ENCODE measurements around the gene DNAAF3. TPM values are rescaled to one million over a fixed set of nuclear protein-coding genes. Genes with fewer than 3 reads are reported as not detected.
"Not testable (repeated sequence)": the region's sequence is repeated elsewhere in the genome, so short reads cannot be mapped to it uniquely, and the experiment has no call there.

DNAAF3 gene
- total RNA-seq, 2 donors from 2014 or later, result 0.79 to 2.6 TPM

GRCh38 chr19:55157064-55157908 is 9.1 kb downstream of the DNAAF3 start, which contains the start of gene TNNI3:
Gene TNNI3 (minus strand): TSS chr19:55157732. CDS start chr19:55157589, 143 bp downstream.
- ATAC-seq (no peak), DNase-seq (no peak)
- intact Hi-C loops (cut with DNase I, micrococcal nuclease), result no loop called here

GRCh38 chr19:55156202-55157063 is 10.0 kb downstream of the DNAAF3 start:
- ATAC-seq (peak; percentile 72), DNase-seq (peak; percentile 70 to 84)
- intact Hi-C loops (cut with DNase I, micrococcal nuclease), result no loop called here

- ATAC-seq; intact Hi-C loops (cut with DNase I, micrococcal nuclease); DNase-seq: not testable (repeated sequence)
These were observed 10.6 kb downstream of the DNAAF3 start for GRCh38 chr19:55155784-55156183.

GRCh38 chr19:55153652-55154264 is 12.7 kb downstream of the DNAAF3 start:
- no peak for ATAC-seq
- intact Hi-C loops (cut with DNase I, micrococcal nuclease), result no loop called here

GRCh38 chr19:55152017-55152416 is 14.4 kb downstream of the DNAAF3 start:
- no peak for ATAC-seq
- DNase-seq, result no peak
- intact Hi-C loops (cut with DNase I, micrococcal nuclease), result no loop called here

More at GRCh38 chr19:55153652-55154264, 12.7 kb downstream of the DNAAF3 start:
- no peak for DNase-seq

GRCh38 chr19:55149078-55150003 is 17.1 kb downstream of the DNAAF3 start, which contains the start of gene TNNT1:
Gene TNNT1 (minus strand): TSS chr19:55149206. CDS start chr19:55147157, 2,049 bp downstream.
- intact Hi-C loops (cut with DNase I, micrococcal nuclease), result no loop called here
- DNase-seq, result no peak

GRCh38 chr19:55147545-55148251 is 18.7 kb downstream of the DNAAF3 start:
- ATAC-seq (no peak), DNase-seq (no peak)
- intact Hi-C loops (cut with DNase I, micrococcal nuclease), result no loop called here

More at GRCh38 chr19:55149078-55150003, 17.1 kb downstream of the DNAAF3 start, which contains the start of gene TNNT1:
- ATAC-seq, result no peak

GRCh38 chr19:55146705-55147273 is 19.6 kb downstream of the DNAAF3 start:
- ATAC-seq, result peak; percentile 87
- peak in 1 of 2 donors; percentile 22 for DNase-seq
- intact Hi-C loops (cut with DNase I, micrococcal nuclease), result no loop called here

- intact Hi-C loops (cut with DNase I, micrococcal nuclease), result no loop called here
- peak; percentile 41 for ATAC-seq
- no peak for DNase-seq
These were observed 20.2 kb downstream of the DNAAF3 start for GRCh38 chr19:55146078-55146704.

GRCh38 chr19:55145232-55145631 is 21.2 kb downstream of the DNAAF3 start:
- DNase-seq, result no peak
- intact Hi-C loops (cut with DNase I, micrococcal nuclease), result no loop called here
- ATAC-seq, result no peak

- intact Hi-C loops (cut with DNase I, micrococcal nuclease), result loop anchor here in 1 of 2 donors (5.0 kb wide), 1 partner anchor 276 kb away; no protein-coding TSS in a partner anchor
- DNase-seq (no peak), ATAC-seq (peak; percentile 11)
These were observed 24.7 kb downstream of the DNAAF3 start for GRCh38 chr19:55141696-55142095.

GRCh38 chr19:55137915-55138314 is 28.5 kb downstream of the DNAAF3 start:
- DNase-seq (no peak), ATAC-seq (no peak)
- intact Hi-C loops (cut with DNase I, micrococcal nuclease), result no loop called here

GRCh38 chr19:55136399-55137102 is 29.9 kb downstream of the DNAAF3 start:
- ATAC-seq (no peak), DNase-seq (no peak)
- intact Hi-C loops (cut with DNase I, micrococcal nuclease), result no loop called here

- no peak for DNase-seq
- no peak for ATAC-seq
- intact Hi-C loops (cut with DNase I, micrococcal nuclease), result no loop called here
These were observed 31.7 kb downstream of the DNAAF3 start for GRCh38 chr19:55134736-55135135.

GRCh38 chr19:55133639-55134444 is 32.6 kb downstream of the DNAAF3 start:
- no peak for DNase-seq
- ATAC-seq, result no peak
- intact Hi-C loops (cut with DNase I, micrococcal nuclease), result no loop called here
